ENCODE results near the gene CRHBP. TPM values are rescaled to one million over a fixed set of nuclear protein-coding genes. Genes with fewer than 3 reads are reported as not detected.

The CRHBP gene
- total and polyA plus RNA-seq, 4 donors = 37.3 to 159 (median 91.8) TPM

DNA sequence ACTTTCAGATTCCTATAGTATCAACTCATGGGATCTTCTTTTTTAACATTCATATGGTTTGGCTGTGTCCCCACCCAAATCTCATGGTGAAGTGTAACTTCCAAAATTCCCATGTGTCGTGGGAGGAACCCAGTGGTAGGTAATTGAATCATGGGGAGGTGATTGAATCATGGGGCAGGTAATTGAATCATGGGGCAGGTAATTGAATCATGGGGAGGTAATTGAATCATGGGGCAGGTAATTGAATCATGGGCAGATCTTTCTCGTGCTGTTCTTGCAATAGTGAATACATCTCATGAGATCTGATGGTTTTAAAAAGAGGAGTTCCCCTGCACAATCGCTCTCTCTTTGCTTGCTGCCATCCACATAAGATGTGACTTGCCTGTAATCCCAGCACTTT, 55.6 kb downstream of the CRHBP start:
- H3K27me3 ChIP-seq (ENCODE audit: control insufficient read depth in 4 of 4, insufficient read depth in 4 of 4, low read length in 3 of 4) = no peaks in the 10 kb centered on the region
- no peaks in the 10 kb centered on the region for H3K9me3 ChIP-seq (ENCODE audit: control insufficient read depth in 4 of 4, low read length in 3 of 4)
- DNase-seq (ENCODE audit: low spot score) = no peak
- H3K4me1 ChIP-seq (ENCODE audit: control insufficient read depth in 4 of 4, insufficient read depth in 4 of 4, low read length in 3 of 4) = no peaks in the 10 kb centered on the region
- TF ChIP-seq JUND (IDR thresholded peaks at IDR 0.05) (no peak), MAX (IDR thresholded peaks at IDR 0.05) (no peak), EGR1 (IDR thresholded peaks at IDR 0.05; ENCODE audit: low read depth in 2 of 2) (no peak), GABPA (IDR thresholded peaks at IDR 0.05 in 1 of 2, conservative IDR thresholded peaks at IDR 0.05 in 1 of 2) (no peak), SP1 (IDR thresholded peaks at IDR 0.05) (no peak), TAF1 (conservative IDR thresholded peaks at IDR 0.05) (no peak), RXRA (IDR thresholded peaks at IDR 0.05) (no peak), HNF4G (IDR thresholded peaks at IDR 0.05) (no peak), YY1 (IDR thresholded peaks at IDR 0.05) (no peak), HNF4A (conservative IDR thresholded peaks at IDR 0.05) (no peak), NR2F2 (IDR thresholded peaks at IDR 0.05) (no peak), FOXA1 (IDR thresholded peaks at IDR 0.05) (no peak)
- TF ChIP-seq, protein P1, sequence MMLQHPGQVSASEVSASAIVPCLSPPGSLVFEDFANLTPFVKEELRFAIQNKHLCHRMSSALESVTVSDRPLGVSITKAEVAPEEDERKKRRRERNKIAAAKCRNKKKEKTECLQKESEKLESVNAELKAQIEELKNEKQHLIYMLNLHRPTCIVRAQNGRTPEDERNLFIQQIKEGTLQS (IDR thresholded peaks at IDR 0.05) = no peak
- TF ChIP-seq, protein P2, sequence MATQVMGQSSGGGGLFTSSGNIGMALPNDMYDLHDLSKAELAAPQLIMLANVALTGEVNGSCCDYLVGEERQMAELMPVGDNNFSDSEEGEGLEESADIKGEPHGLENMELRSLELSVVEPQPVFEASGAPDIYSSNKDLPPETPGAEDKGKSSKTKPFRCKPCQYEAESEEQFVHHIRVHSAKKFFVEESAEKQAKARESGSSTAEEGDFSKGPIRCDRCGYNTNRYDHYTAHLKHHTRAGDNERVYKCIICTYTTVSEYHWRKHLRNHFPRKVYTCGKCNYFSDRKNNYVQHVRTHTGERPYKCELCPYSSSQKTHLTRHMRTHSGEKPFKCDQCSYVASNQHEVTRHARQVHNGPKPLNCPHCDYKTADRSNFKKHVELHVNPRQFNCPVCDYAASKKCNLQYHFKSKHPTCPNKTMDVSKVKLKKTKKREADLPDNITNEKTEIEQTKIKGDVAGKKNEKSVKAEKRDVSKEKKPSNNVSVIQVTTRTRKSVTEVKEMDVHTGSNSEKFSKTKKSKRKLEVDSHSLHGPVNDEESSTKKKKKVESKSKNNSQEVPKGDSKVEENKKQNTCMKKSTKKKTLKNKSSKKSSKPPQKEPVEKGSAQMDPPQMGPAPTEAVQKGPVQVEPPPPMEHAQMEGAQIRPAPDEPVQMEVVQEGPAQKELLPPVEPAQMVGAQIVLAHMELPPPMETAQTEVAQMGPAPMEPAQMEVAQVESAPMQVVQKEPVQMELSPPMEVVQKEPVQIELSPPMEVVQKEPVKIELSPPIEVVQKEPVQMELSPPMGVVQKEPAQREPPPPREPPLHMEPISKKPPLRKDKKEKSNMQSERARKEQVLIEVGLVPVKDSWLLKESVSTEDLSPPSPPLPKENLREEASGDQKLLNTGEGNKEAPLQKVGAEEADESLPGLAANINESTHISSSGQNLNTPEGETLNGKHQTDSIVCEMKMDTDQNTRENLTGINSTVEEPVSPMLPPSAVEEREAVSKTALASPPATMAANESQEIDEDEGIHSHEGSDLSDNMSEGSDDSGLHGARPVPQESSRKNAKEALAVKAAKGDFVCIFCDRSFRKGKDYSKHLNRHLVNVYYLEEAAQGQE (IDR thresholded peaks at IDR 0.05) = no peak
- TF ChIP-seq, protein P3, sequence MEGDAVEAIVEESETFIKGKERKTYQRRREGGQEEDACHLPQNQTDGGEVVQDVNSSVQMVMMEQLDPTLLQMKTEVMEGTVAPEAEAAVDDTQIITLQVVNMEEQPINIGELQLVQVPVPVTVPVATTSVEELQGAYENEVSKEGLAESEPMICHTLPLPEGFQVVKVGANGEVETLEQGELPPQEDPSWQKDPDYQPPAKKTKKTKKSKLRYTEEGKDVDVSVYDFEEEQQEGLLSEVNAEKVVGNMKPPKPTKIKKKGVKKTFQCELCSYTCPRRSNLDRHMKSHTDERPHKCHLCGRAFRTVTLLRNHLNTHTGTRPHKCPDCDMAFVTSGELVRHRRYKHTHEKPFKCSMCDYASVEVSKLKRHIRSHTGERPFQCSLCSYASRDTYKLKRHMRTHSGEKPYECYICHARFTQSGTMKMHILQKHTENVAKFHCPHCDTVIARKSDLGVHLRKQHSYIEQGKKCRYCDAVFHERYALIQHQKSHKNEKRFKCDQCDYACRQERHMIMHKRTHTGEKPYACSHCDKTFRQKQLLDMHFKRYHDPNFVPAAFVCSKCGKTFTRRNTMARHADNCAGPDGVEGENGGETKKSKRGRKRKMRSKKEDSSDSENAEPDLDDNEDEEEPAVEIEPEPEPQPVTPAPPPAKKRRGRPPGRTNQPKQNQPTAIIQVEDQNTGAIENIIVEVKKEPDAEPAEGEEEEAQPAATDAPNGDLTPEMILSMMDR (IDR thresholded peaks at IDR 0.05; ENCODE audit: low read depth, low read length, missing input control) = no peak
- 60% methylated on average over 3 of the region's 3 CpGs for WGBS
- H3K36me3 ChIP-seq (ENCODE audit: control insufficient read depth in 4 of 4, insufficient read depth in 3 of 4, low read depth in 1 of 4, low read length in 3 of 4) = no peaks in the 10 kb centered on the region
- no peak overlapping the region for H3K9ac ChIP-seq (ENCODE audit: low read depth in 1 of 2, low read length in 2 of 2)
- H3K4me3 ChIP-seq (ENCODE audit: low read depth in 1 of 3, low read length in 3 of 3) = no peak overlapping the region
- no peak overlapping the region for H3K27ac ChIP-seq (ENCODE audit: low read depth in 1 of 2, low read length in 2 of 2)

GRCh38 chr5:77010243-77010642, 57.4 kb downstream of the CRHBP start:
- H3K9me3 ChIP-seq (ENCODE audit: control insufficient read depth in 4 of 4, low read length in 3 of 4) = no peaks in the 10 kb centered on the region
- H3K9ac ChIP-seq (ENCODE audit: low read depth in 1 of 2, low read length in 2 of 2) = no peak overlapping the region
- TF ChIP-seq, protein P2 (IDR thresholded peaks at IDR 0.05) = no peak
- TF ChIP-seq RAD21 (IDR thresholded peaks at IDR 0.05) (no peak), TAF1 (conservative IDR thresholded peaks at IDR 0.05) (no peak), GABPA (IDR thresholded peaks at IDR 0.05 in 1 of 2, conservative IDR thresholded peaks at IDR 0.05 in 1 of 2) (no peak)
- TF ChIP-seq, protein P1 (IDR thresholded peaks at IDR 0.05) = no peak
- TF ChIP-seq, protein P3 (IDR thresholded peaks at IDR 0.05; ENCODE audit: low read depth, low read length, missing input control) = no peak
- H3K27me3 ChIP-seq (ENCODE audit: control insufficient read depth in 4 of 4, insufficient read depth in 4 of 4, low read length in 3 of 4) = no peaks in the 10 kb centered on the region
- no peak overlapping the region for H3K27ac ChIP-seq (ENCODE audit: low read depth in 1 of 2, low read length in 2 of 2)
- no peak overlapping the region for H3K4me3 ChIP-seq (ENCODE audit: low read depth in 1 of 3, low read length in 3 of 3)
- no peaks in the 10 kb centered on the region for H3K4me1 ChIP-seq (ENCODE audit: control insufficient read depth in 4 of 4, insufficient read depth in 4 of 4, low read length in 3 of 4)
- DNase-seq (ENCODE audit: low spot score) = no peak
- WGBS = 92% methylated on average over 5 of the region's 5 CpGs
- H3K36me3 ChIP-seq (ENCODE audit: control insufficient read depth in 4 of 4, insufficient read depth in 3 of 4, low read depth in 1 of 4, low read length in 3 of 4) = no peaks in the 10 kb centered on the region
